ENCODE results near the gene ARAF. TPM values are rescaled to one million over a fixed set of nuclear protein-coding genes. Genes with fewer than 3 reads are reported as not detected.

Gene ARAF
- total and polyA plus RNA-seq, 2 donors (not counting 3 experiments of a cell fraction or from before 2014, with no cell fraction given): 62.7 to 69.5 TPM

DNA sequence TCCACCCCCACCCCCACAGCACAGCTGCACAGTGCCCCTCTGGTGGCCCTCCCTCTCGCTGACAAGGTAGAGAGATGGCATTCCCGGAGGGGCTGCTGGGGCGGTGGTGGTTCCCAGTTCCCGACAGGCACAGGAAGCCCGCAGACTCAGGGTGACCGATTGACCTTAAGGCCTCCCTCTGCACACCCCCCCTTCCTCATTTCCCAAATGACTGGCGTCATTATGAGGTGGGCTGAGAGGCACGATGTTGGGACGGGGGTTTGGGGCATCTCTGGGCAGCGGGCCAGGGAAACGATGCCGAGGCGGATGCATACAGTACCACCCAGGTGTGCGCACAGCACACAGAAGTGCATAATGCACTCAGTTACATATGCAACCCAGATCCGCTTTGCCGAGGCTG, 17.7 kb downstream of the ARAF start:
- no peak for DNase-seq (ENCODE audit: low read depth, low spot score)
- intact Hi-C loops (cut with micrococcal nuclease): no loop called here
- peaks cover 15% of the 10 kb centered on the region for H3K4me1 ChIP-seq (ENCODE audit: control insufficient read depth, extremely low read depth, insufficient read depth, low read length)

DNA sequence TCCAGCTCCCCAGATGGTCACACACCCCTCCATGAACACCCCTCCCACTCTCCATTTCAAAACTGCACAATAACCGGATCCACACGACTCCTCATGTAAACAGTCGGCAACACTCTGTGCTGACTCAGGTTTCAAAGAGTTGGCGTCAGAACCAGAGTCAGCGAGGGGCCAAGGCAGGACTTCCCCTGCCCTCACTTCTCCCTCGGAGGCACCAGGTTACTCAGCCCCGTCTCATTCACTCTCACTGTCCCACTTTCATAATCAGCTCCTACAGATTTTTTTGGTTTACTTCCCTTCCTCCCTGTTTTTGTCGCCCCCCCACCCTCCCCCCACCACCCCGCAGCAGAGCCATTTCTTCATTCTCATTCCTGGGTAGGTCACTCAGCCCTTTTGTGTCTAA, 18.5 kb downstream of the ARAF start:
- no peak for TF ChIP-seq POLR2AphosphoS5 (IDR thresholded peaks at IDR 0.05; ENCODE audit: insufficient read depth, low read depth, low read length)
- no peak for TF ChIP-seq EZH2 (IDR thresholded peaks at IDR 0.05; ENCODE audit: borderline replicate concordance, low read depth, low read length, severe bottlenecking)
- TF ChIP-seq, protein P1, sequence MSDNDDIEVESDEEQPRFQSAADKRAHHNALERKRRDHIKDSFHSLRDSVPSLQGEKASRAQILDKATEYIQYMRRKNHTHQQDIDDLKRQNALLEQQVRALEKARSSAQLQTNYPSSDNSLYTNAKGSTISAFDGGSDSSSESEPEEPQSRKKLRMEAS (IDR thresholded peaks at IDR 0.05; ENCODE audit: insufficient read depth, insufficient read length): no peak
- TF ChIP-seq JUN (IDR thresholded peaks at IDR 0.05; ENCODE audit: borderline replicate concordance, insufficient read depth, insufficient read length, low read depth): no peak
- no peak for TF ChIP-seq POLR2A (IDR thresholded peaks at IDR 0.05; ENCODE audit: low read depth, low read length)
- TF ChIP-seq GATA2 (IDR thresholded peaks at IDR 0.05; ENCODE audit: insufficient read depth, insufficient read length, low read depth, low read length): no peak
- no peak for TF ChIP-seq MYC (IDR thresholded peaks at IDR 0.05; ENCODE audit: low read depth, low read length)
- TF ChIP-seq, protein P2, sequence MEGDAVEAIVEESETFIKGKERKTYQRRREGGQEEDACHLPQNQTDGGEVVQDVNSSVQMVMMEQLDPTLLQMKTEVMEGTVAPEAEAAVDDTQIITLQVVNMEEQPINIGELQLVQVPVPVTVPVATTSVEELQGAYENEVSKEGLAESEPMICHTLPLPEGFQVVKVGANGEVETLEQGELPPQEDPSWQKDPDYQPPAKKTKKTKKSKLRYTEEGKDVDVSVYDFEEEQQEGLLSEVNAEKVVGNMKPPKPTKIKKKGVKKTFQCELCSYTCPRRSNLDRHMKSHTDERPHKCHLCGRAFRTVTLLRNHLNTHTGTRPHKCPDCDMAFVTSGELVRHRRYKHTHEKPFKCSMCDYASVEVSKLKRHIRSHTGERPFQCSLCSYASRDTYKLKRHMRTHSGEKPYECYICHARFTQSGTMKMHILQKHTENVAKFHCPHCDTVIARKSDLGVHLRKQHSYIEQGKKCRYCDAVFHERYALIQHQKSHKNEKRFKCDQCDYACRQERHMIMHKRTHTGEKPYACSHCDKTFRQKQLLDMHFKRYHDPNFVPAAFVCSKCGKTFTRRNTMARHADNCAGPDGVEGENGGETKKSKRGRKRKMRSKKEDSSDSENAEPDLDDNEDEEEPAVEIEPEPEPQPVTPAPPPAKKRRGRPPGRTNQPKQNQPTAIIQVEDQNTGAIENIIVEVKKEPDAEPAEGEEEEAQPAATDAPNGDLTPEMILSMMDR (IDR thresholded peaks at IDR 0.05; ENCODE audit: extremely low read depth in 1 of 2, insufficient read depth in 1 of 2, low read depth in 1 of 2, low read length in 2 of 2): no peak
- TF ChIP-seq FOS (IDR thresholded peaks at IDR 0.05; ENCODE audit: borderline replicate concordance, insufficient read depth, low read length): no peak
- H3K27ac ChIP-seq (ENCODE audit: insufficient read depth, low read depth, low read length): no peak overlapping the region

More for the DNA sequence above, 17.7 kb downstream of the ARAF start:
- no peak overlapping the region for H3K4me3 ChIP-seq (replicated peaks in 1 of 3; ENCODE audit: insufficient read depth in 1 of 3, low read depth in 1 of 3, low read length in 3 of 3)
- no TSS peak for BruUV-seq (replicated peaks)
- no peaks in the 10 kb centered on the region for H3K27me3 ChIP-seq (ENCODE audit: control insufficient read depth in 2 of 2, insufficient read depth in 2 of 2, low read length in 2 of 2)
- ChIA-PET POLR2A (interaction anchor here (0.6 kb wide), 1 partner anchor 144 kb away, joined by 6 read pairs; no protein-coding TSS in a partner anchor), CTCF (interaction anchor here (2.0 kb wide), 1 partner anchor 10 kb away, joined by 4 read pairs; no protein-coding TSS in a partner anchor)
- peaks cover 3% of the 10 kb centered on the region for H3K79me2 ChIP-seq (ENCODE audit: control insufficient read depth, insufficient read depth, low read length)
- TF ChIP-seq FOS (IDR thresholded peaks at IDR 0.05; ENCODE audit: borderline replicate concordance, insufficient read depth, low read length) (no peak), GATA2 (IDR thresholded peaks at IDR 0.05; ENCODE audit: insufficient read depth, insufficient read length, low read depth, low read length) (no peak), MYC (IDR thresholded peaks at IDR 0.05; ENCODE audit: low read depth, low read length) (no peak), POLR2AphosphoS5 (IDR thresholded peaks at IDR 0.05; ENCODE audit: insufficient read depth, low read depth, low read length) (no peak), JUN (IDR thresholded peaks at IDR 0.05; ENCODE audit: borderline replicate concordance, insufficient read depth, insufficient read length, low read depth) (no peak)
- TF ChIP-seq, protein P1 (IDR thresholded peaks at IDR 0.05; ENCODE audit: insufficient read depth, insufficient read length): no peak
- dilution Hi-C loops (cut with MboI; ENCODE audit: extremely low pct_ligation_motif_present, low sequenced_read_pairs): no loop called here
- H3K36me3 ChIP-seq (ENCODE audit: control insufficient read depth in 2 of 2, extremely low read depth in 1 of 2, insufficient read depth in 2 of 2, low read length in 2 of 2): no peaks in the 10 kb centered on the region
- H4K20me1 ChIP-seq (replicated peaks; ENCODE audit: control insufficient read depth, extremely low read depth, insufficient read depth, low read length): no peaks in the 10 kb centered on the region
- no peak overlapping the region for H2AFZ ChIP-seq (ENCODE audit: low read depth, low read length)
- H3K9ac ChIP-seq (replicated peaks; ENCODE audit: extremely low read depth, insufficient read depth, low read length): no peak overlapping the region
- H3K4me2 ChIP-seq (ENCODE audit: insufficient read depth, low read length): no peak overlapping the region
- no peak overlapping the region for H3K27ac ChIP-seq (ENCODE audit: insufficient read depth, low read depth, low read length)
- no peaks in the 10 kb centered on the region for H3K9me3 ChIP-seq (replicated peaks; ENCODE audit: control insufficient read depth, insufficient read depth, low read length)
- no peaks in the 10 kb centered on the region for H3K9me1 ChIP-seq (replicated peaks; ENCODE audit: control insufficient read depth, extremely low read depth, insufficient read depth, low read length)
- FAIRE-seq: no peak

More for the DNA sequence above, 18.5 kb downstream of the ARAF start:
- peaks cover 24% of the 10 kb centered on the region for H3K4me1 ChIP-seq (ENCODE audit: control insufficient read depth, extremely low read depth, insufficient read depth, low read length)
- POLR2A ChIA-PET: no interaction called here
- DNase-seq (ENCODE audit: low read depth, low spot score): peak; percentile 56
- CTCF ChIA-PET: interaction anchor here (2.0 kb wide), 1 partner anchor 11 kb away, joined by 4 read pairs; no protein-coding TSS in a partner anchor
- H3K4me3 ChIP-seq (replicated peaks in 1 of 3; ENCODE audit: insufficient read depth in 1 of 3, low read depth in 1 of 3, low read length in 3 of 3): no peak overlapping the region
- H3K27me3 ChIP-seq (ENCODE audit: control insufficient read depth in 2 of 2, insufficient read depth in 2 of 2, low read length in 2 of 2): no peaks in the 10 kb centered on the region
- no peaks in the 10 kb centered on the region for H4K20me1 ChIP-seq (replicated peaks; ENCODE audit: control insufficient read depth, extremely low read depth, insufficient read depth, low read length)
- H3K9ac ChIP-seq (replicated peaks; ENCODE audit: extremely low read depth, insufficient read depth, low read length): no peak overlapping the region
- no TSS peak for BruUV-seq (replicated peaks)
- no peak overlapping the region for H2AFZ ChIP-seq (ENCODE audit: low read depth, low read length)
- FAIRE-seq: peak; percentile 91
- H3K36me3 ChIP-seq (ENCODE audit: control insufficient read depth in 2 of 2, extremely low read depth in 1 of 2, insufficient read depth in 2 of 2, low read length in 2 of 2): no peaks in the 10 kb centered on the region
- H3K79me2 ChIP-seq (ENCODE audit: control insufficient read depth, insufficient read depth, low read length): peaks cover 3% of the 10 kb centered on the region
- no peak overlapping the region for H3K4me2 ChIP-seq (ENCODE audit: insufficient read depth, low read length)
- intact Hi-C loops (cut with micrococcal nuclease) (no loop called here), dilution Hi-C loops (cut with MboI; ENCODE audit: extremely low pct_ligation_motif_present, low sequenced_read_pairs) (no loop called here)
- no peaks in the 10 kb centered on the region for H3K9me1 ChIP-seq (replicated peaks; ENCODE audit: control insufficient read depth, extremely low read depth, insufficient read depth, low read length)
- H3K9me3 ChIP-seq (replicated peaks; ENCODE audit: control insufficient read depth, insufficient read depth, low read length): no peaks in the 10 kb centered on the region

Data from endothelial cell of umbilical vein (primary cell).